GM12865 (cell line): ENCODE data around the gene HSPG2.

Experiments
- DNase-seq: peaks from one replicate; pipeline ENCODE4 v3.0.0; 2010; ENCODE audit warnings: low read depth
- H3K4me3 ChIP-seq: 2 replicates; pipeline ENCODE4 v1.5.1; 2011; ENCODE audit warnings: mild to moderate bottlenecking, low read depth, low read length, control low read depth
- CTCF ChIP-seq: IDR thresholded peaks from 2 replicates; pipeline ENCODE4 v1.5.1; 2011; ENCODE audit warnings: low read length, control low read depth, low read depth, inconsistent platforms; ENCODE audit not compliant: insufficient read depth; ENCODE audit errors: missing control alignments

Gene HSPG2

GRCh38 chr1:21942464-21942863, 5.4 kb upstream of the HSPG2 start:
- TF ChIP-seq CTCF: no peak
- no peak for DNase-seq
- no peak overlapping the region for H3K4me3 ChIP-seq

GRCh38 chr1:21941370-21941769, 4.3 kb upstream of the HSPG2 start:
- DNase-seq: no peak
- H3K4me3 ChIP-seq: no peak overlapping the region
- no peak for TF ChIP-seq CTCF

GRCh38 chr1:21940492-21940891, 3.4 kb upstream of the HSPG2 start:
- no peak for DNase-seq
- H3K4me3 ChIP-seq: no peak overlapping the region
- TF ChIP-seq CTCF: no peak

- H3K4me3 ChIP-seq: no peak overlapping the region
- peak; percentile 29 for DNase-seq
- TF ChIP-seq CTCF: no peak
Observed at GRCh38 chr1:21939650-21940374, 2.7 kb upstream of the HSPG2 start.

GRCh38 chr1:21938732-21939538, 1.8 kb upstream of the HSPG2 start:
- no peak for TF ChIP-seq CTCF
- no peak for DNase-seq
- H3K4me3 ChIP-seq: no peak overlapping the region

GRCh38 chr1:21937372-21938121, 437 bp upstream of the HSPG2 start:
- no peak for TF ChIP-seq CTCF
- DNase-seq: peak; percentile 59
- H3K4me3 ChIP-seq: peak overlapping the region; percentile 4; the same call in 1 of the 2 replicates
